Endothelial cell of umbilical vein (primary cell): Measurements from ENCODE around the gene WDR82.

ENCODE experiments used
- CTCF ChIP-seq, 2 donors: IDR thresholded peaks; 1 replicate in 1 of 2; 2 replicates in 1 of 2; pipeline ENCODE4 v1.5.1; 2011; ENCODE audit warnings: low read length in 2 of 2, mild to moderate bottlenecking in 2 of 2, moderate library complexity in 2 of 2, control low read depth in 1 of 2, inconsistent platforms in 1 of 2, low read depth in 1 of 2; ENCODE audit not compliant: insufficient read depth in 1 of 2; ENCODE audit errors: extremely low read depth in 1 of 2
- EZH2 ChIP-seq: IDR thresholded peaks from 2 replicates; pipeline ENCODE4 v1.6.1; 2012; ENCODE audit warnings: borderline replicate concordance, low read depth, mild to moderate bottlenecking, moderate library complexity, low read length, inconsistent platforms; ENCODE audit not compliant: severe bottlenecking
- FOS ChIP-seq: IDR thresholded peaks from 2 replicates; pipeline ENCODE4 v1.6.1; 2011; ENCODE audit warnings: mild to moderate bottlenecking, low read length, moderate library complexity, borderline replicate concordance; ENCODE audit not compliant: insufficient read depth
- GATA2 ChIP-seq: IDR thresholded peaks from 2 replicates; pipeline ENCODE4 v1.7.0; 2011; ENCODE audit warnings: low read depth, mild to moderate bottlenecking, moderate library complexity, mixed read lengths, low read length; ENCODE audit not compliant: insufficient read length, insufficient read depth
- JUN ChIP-seq: IDR thresholded peaks from 2 replicates; pipeline ENCODE4 v1.6.1; 2011; ENCODE audit warnings: borderline replicate concordance, low read depth; ENCODE audit not compliant: insufficient read length, insufficient read depth
- MAX ChIP-seq: IDR thresholded peaks from 2 replicates; pipeline ENCODE4 v1.6.1; 2011; ENCODE audit not compliant: insufficient read depth, insufficient read length
- MYC ChIP-seq: IDR thresholded peaks from one replicate; pipeline ENCODE4 v1.6.1; 2011; ENCODE audit warnings: mild to moderate bottlenecking, low read depth, low read length
- POLR2A ChIP-seq: IDR thresholded peaks from 2 replicates; pipeline ENCODE4 v1.6.1; 2012; ENCODE audit warnings: low read depth, mild to moderate bottlenecking, control low read depth, low read length
- POLR2AphosphoS5 ChIP-seq: IDR thresholded peaks from 2 replicates; pipeline ENCODE4 v1.6.1; 2012; ENCODE audit warnings: low read depth, mild to moderate bottlenecking, control low read depth, low read length, moderate library complexity; ENCODE audit not compliant: insufficient read depth

- TF ChIP-seq CTCF (IDR thresholded peaks at IDR 0.05; ENCODE audit: extremely low read depth in 1 of 2, insufficient read depth in 1 of 2, low read depth in 1 of 2, low read length in 2 of 2), result no peak
- TF ChIP-seq EZH2, result no peak
- TF ChIP-seq POLR2AphosphoS5, result no peak
- TF ChIP-seq MAX, result no peak
- TF ChIP-seq POLR2A, result no peak
- TF ChIP-seq MYC, result no peak
- no peak for TF ChIP-seq JUN
- no peak for TF ChIP-seq FOS
- no peak for TF ChIP-seq GATA2
Observed at GRCh38 chr3:52323526-52324295, 45.3 kb upstream of the WDR82 start.
